Progenitor cell of endocrine pancreas (in vitro differentiated cells): ENCODE data around the gene NR1H4. TPM values are rescaled to one million over a fixed set of nuclear protein-coding genes. Genes with fewer than 3 reads are reported as not detected.

Source experiments
- DNase-seq: peaks from one replicate; pipeline ENCODE4 v3.0.0; 2021; ENCODE audit warnings: low spot score; ENCODE audit not compliant: unreplicated experiment
- H3K27ac Mint-ChIP-seq: 2 replicates; pipeline ENCODE4 v1.8.0; 2021; ENCODE audit warnings: mild to moderate bottlenecking, moderate library complexity, mixed read lengths
- H3K27me3 Mint-ChIP-seq: 2 replicates; pipeline ENCODE4 v1.8.0; 2021; ENCODE audit warnings: mixed read lengths
- H3K36me3 Mint-ChIP-seq: 2 replicates; pipeline ENCODE4 v1.8.0; 2022; ENCODE audit warnings: mixed read lengths; ENCODE audit not compliant: insufficient read depth
- H3K4me1 Mint-ChIP-seq: 2 replicates; pipeline ENCODE4 v1.8.0; 2021; ENCODE audit warnings: low read depth, mixed read lengths
- H3K4me3 Mint-ChIP-seq: 2 replicates; pipeline ENCODE4 v1.8.0; 2021; ENCODE audit warnings: low read depth, mild to moderate bottlenecking, moderate library complexity, mixed read lengths
- H3K9me3 Mint-ChIP-seq: 2 replicates; pipeline ENCODE4 v1.8.0; 2021; ENCODE audit warnings: low read depth, mixed read lengths
- total RNA-seq: library from RNA; stranded (reverse); gene quantifications from 2 replicates; pipeline ENCODE4 v1.2.1, GENCODE V29; 2021
- TF ChIP-seq, protein P1 (sequence below): fragments of 200-600 bp; sonication (generic); IDR thresholded peaks from one replicate; pipeline ENCODE4 v1.5.0; 2021; ENCODE audit warnings: antibody characterized with exemption, mild to moderate bottlenecking; ENCODE audit not compliant: unreplicated experiment

The NR1H4 gene
- total RNA-seq, 1 donor from 2014 or later, result not detected

GRCh38 chr12:100476013-100476751, 2.5 kb downstream of the NR1H4 start:
- peak overlapping the region; percentile 17 for H3K27ac Mint-ChIP-seq
- no peaks in the 10 kb centered on the region for H3K9me3 Mint-ChIP-seq
- TF ChIP-seq, protein P1, sequence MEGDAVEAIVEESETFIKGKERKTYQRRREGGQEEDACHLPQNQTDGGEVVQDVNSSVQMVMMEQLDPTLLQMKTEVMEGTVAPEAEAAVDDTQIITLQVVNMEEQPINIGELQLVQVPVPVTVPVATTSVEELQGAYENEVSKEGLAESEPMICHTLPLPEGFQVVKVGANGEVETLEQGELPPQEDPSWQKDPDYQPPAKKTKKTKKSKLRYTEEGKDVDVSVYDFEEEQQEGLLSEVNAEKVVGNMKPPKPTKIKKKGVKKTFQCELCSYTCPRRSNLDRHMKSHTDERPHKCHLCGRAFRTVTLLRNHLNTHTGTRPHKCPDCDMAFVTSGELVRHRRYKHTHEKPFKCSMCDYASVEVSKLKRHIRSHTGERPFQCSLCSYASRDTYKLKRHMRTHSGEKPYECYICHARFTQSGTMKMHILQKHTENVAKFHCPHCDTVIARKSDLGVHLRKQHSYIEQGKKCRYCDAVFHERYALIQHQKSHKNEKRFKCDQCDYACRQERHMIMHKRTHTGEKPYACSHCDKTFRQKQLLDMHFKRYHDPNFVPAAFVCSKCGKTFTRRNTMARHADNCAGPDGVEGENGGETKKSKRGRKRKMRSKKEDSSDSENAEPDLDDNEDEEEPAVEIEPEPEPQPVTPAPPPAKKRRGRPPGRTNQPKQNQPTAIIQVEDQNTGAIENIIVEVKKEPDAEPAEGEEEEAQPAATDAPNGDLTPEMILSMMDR, result no peak
- no peak for DNase-seq
- no peaks in the 10 kb centered on the region for H3K27me3 Mint-ChIP-seq
- no peaks in the 10 kb centered on the region for H3K36me3 Mint-ChIP-seq
- H3K4me1 Mint-ChIP-seq, result peaks cover 10% of the 10 kb centered on the region
- H3K4me3 Mint-ChIP-seq, result no peak overlapping the region

GRCh38 chr12:100481021-100481420, 7.4 kb downstream of the NR1H4 start:
- H3K27me3 Mint-ChIP-seq, result no peaks in the 10 kb centered on the region
- TF ChIP-seq, protein P1, result no peak
- no peak for DNase-seq
- no peak overlapping the region for H3K4me3 Mint-ChIP-seq
- no peaks in the 10 kb centered on the region for H3K9me3 Mint-ChIP-seq
- peaks cover 16% of the 10 kb centered on the region for H3K4me1 Mint-ChIP-seq
- H3K27ac Mint-ChIP-seq, result no peak overlapping the region
- H3K36me3 Mint-ChIP-seq, result no peaks in the 10 kb centered on the region

DNA sequence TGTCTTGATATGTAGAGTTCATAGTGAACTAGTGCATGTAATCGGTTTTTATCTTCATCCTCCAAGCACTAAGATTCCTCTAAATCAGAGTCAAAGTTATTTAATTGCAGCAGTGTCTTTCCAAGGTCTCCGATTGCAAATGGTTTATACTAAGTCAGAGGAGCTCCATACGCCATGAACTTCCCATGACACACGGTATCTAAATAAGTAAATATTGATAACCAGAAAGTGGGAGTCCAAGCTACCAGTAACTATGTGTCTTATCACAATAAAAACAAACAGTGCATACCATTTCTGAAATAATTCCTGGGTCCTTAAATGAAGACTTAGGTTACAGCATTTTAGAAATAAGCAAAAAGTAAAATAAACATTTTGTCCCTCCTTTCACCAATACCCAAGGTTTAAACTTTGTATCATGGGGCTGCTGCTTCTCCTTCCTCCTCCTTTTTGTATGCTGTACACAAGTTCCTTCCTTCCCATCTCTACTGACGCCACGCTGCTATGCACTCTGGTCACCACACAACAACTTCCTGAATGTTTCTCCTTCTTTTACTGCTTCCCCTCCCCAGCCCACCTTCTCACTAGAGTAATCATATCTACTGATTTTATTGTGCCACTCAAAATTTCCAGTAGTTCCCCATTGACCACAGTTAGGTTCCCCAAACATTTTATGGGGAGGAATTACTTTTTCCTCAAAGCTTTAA, 10.7 kb downstream of the NR1H4 start:
- Mint-ChIP-seq H3K4me3 (no peak overlapping the region), H3K27ac (no peak overlapping the region), H3K36me3 (no peaks in the 10 kb centered on the region), H3K9me3 (no peaks in the 10 kb centered on the region), H3K4me1 (peaks cover 13% of the 10 kb centered on the region), H3K27me3 (no peaks in the 10 kb centered on the region)
- TF ChIP-seq, protein P1, result no peak
- no peak for DNase-seq

GRCh38 chr12:100484891-100485471, 11.3 kb downstream of the NR1H4 start:
- no peak overlapping the region for H3K4me3 Mint-ChIP-seq
- DNase-seq, result no peak
- TF ChIP-seq, protein P1, result no peak
- H3K27ac Mint-ChIP-seq, result no peak overlapping the region
- H3K4me1 Mint-ChIP-seq, result peaks cover 13% of the 10 kb centered on the region
- no peaks in the 10 kb centered on the region for H3K27me3 Mint-ChIP-seq
- H3K36me3 Mint-ChIP-seq, result no peaks in the 10 kb centered on the region
- no peaks in the 10 kb centered on the region for H3K9me3 Mint-ChIP-seq

DNA sequence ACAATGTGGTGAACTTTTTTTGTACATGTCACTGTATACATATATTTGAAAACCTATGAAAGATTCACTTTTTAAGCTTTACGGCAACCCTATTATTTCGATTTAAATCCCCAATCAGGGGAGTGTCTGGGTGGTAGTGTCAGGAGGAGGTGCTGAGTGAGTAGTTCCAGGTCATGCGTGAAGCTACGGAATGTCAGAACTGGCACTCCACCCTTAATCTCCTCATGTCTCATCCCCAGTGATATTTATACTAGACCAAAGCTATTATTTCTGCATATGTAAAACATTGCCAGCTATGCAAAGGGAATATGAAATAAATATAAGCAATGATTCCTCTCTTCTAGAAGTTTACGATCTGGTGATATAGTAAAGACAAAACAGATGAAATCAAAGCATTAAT, 12.3 kb downstream of the NR1H4 start:
- Mint-ChIP-seq H3K27me3 (no peaks in the 10 kb centered on the region), H3K9me3 (no peaks in the 10 kb centered on the region), H3K4me1 (peaks cover 13% of the 10 kb centered on the region), H3K4me3 (no peak overlapping the region), H3K27ac (peak overlapping the region; percentile 7), H3K36me3 (no peaks in the 10 kb centered on the region)
- TF ChIP-seq, protein P1, result no peak
- no peak for DNase-seq
